ENCODE data around the gene MAPK8IP2. TPM values are rescaled to one million over a fixed set of nuclear protein-coding genes. Genes with fewer than 3 reads are reported as not detected.
A peak's percentile ranks its signal among the peaks of the same experiment; 100 is the strongest.

The MAPK8IP2 gene
- total and polyA plus RNA-seq, 2 donors (not counting 1 experiment from before 2014, with no cell fraction given), result 0.10 to 0.17 TPM

- no peak for DNase-seq (ENCODE audit: low read depth in 2 of 2)
Observed at GRCh38 chr22:50620593-50621355, 20.2 kb downstream of the MAPK8IP2 start.

GRCh38 chr22:50621356-50621880 is 20.8 kb downstream of the MAPK8IP2 start:
- Histone ChIP-seq H3K9me3 (ENCODE audit: control insufficient read depth, insufficient read depth, low read depth, low read length) (no peaks in the 10 kb centered on the region), H3K4me1 (ENCODE audit: control insufficient read depth, extremely low read depth, insufficient read depth, low read length) (peaks cover 5% of the 10 kb centered on the region), H3K36me3 (ENCODE audit: control insufficient read depth, insufficient read depth, low read length) (peaks cover 2% of the 10 kb centered on the region), H3K4me2 (ENCODE audit: extremely low read depth, insufficient read depth, low read length) (no peak overlapping the region), H3K79me2 (ENCODE audit: control insufficient read depth, insufficient read depth, low read length) (no peaks in the 10 kb centered on the region), H3K27ac (ENCODE audit: insufficient read depth, low read length) (no peak overlapping the region), H4K20me1 (ENCODE audit: control insufficient read depth, extremely low read depth, insufficient read depth, low read length) (no peaks in the 10 kb centered on the region), H3K9ac (ENCODE audit: insufficient read depth, low read length) (no peak overlapping the region), H3K27me3 (ENCODE audit: control insufficient read depth, insufficient read depth, low read length) (peaks cover 4% of the 10 kb centered on the region), H3K4me3 (replicated peaks in 1 of 4; ENCODE audit: control extremely low read depth in 1 of 4, insufficient read depth in 1 of 4, low read depth in 3 of 4, low read length in 4 of 4) (no peak overlapping the region), H2AFZ (ENCODE audit: low read length) (no peak overlapping the region)
- TF ChIP-seq CTCF (conservative IDR thresholded peaks at IDR 0.05 in 1 of 2, IDR thresholded peaks at IDR 0.05 in 1 of 2; ENCODE audit: low read depth in 1 of 2, low read length in 2 of 2) (no peak), EZH2 (IDR thresholded peaks at IDR 0.05; ENCODE audit: low read length, missing control alignments) (no peak)
- DNase-seq (ENCODE audit: low read depth in 2 of 2), result no peak

More at GRCh38 chr22:50620593-50621355, 20.2 kb downstream of the MAPK8IP2 start:
- Histone ChIP-seq H3K9ac (ENCODE audit: insufficient read depth, low read length) (no peak overlapping the region), H4K20me1 (ENCODE audit: control insufficient read depth, extremely low read depth, insufficient read depth, low read length) (no peaks in the 10 kb centered on the region), H3K9me3 (ENCODE audit: control insufficient read depth, insufficient read depth, low read depth, low read length) (no peaks in the 10 kb centered on the region), H3K79me2 (ENCODE audit: control insufficient read depth, insufficient read depth, low read length) (no peaks in the 10 kb centered on the region), H3K27me3 (ENCODE audit: control insufficient read depth, insufficient read depth, low read length) (peaks cover 4% of the 10 kb centered on the region), H3K4me3 (replicated peaks in 1 of 4; ENCODE audit: control extremely low read depth in 1 of 4, insufficient read depth in 1 of 4, low read depth in 3 of 4, low read length in 4 of 4) (no peak overlapping the region), H3K27ac (ENCODE audit: insufficient read depth, low read length) (no peak overlapping the region), H3K36me3 (ENCODE audit: control insufficient read depth, insufficient read depth, low read length) (peaks cover 2% of the 10 kb centered on the region), H2AFZ (ENCODE audit: low read length) (no peak overlapping the region), H3K4me1 (ENCODE audit: control insufficient read depth, extremely low read depth, insufficient read depth, low read length) (peaks cover 5% of the 10 kb centered on the region), H3K4me2 (ENCODE audit: extremely low read depth, insufficient read depth, low read length) (peak overlapping the region; percentile 75)
- TF ChIP-seq EZH2 (IDR thresholded peaks at IDR 0.05; ENCODE audit: low read length, missing control alignments) (no peak), CTCF (conservative IDR thresholded peaks at IDR 0.05 in 1 of 2, IDR thresholded peaks at IDR 0.05 in 1 of 2; ENCODE audit: low read depth in 1 of 2, low read length in 2 of 2) (no peak)

- peaks cover 4% of the 10 kb centered on the region for H3K27me3 ChIP-seq (ENCODE audit: control insufficient read depth, insufficient read depth, low read length)
- H3K27ac ChIP-seq (ENCODE audit: insufficient read depth, low read length), result no peak overlapping the region
- no peaks in the 10 kb centered on the region for H4K20me1 ChIP-seq (ENCODE audit: control insufficient read depth, extremely low read depth, insufficient read depth, low read length)
- H3K4me3 ChIP-seq (replicated peaks in 1 of 4; ENCODE audit: control extremely low read depth in 1 of 4, insufficient read depth in 1 of 4, low read depth in 3 of 4, low read length in 4 of 4), result no peak overlapping the region
- H3K9me3 ChIP-seq (ENCODE audit: control insufficient read depth, insufficient read depth, low read depth, low read length), result no peaks in the 10 kb centered on the region
- H3K4me1 ChIP-seq (ENCODE audit: control insufficient read depth, extremely low read depth, insufficient read depth, low read length), result peaks cover 5% of the 10 kb centered on the region
- TF ChIP-seq CTCF (conservative IDR thresholded peaks at IDR 0.05 in 1 of 2, IDR thresholded peaks at IDR 0.05 in 1 of 2; ENCODE audit: low read depth in 1 of 2, low read length in 2 of 2) (peak; percentile 2 to 5), EZH2 (IDR thresholded peaks at IDR 0.05; ENCODE audit: low read length, missing control alignments) (no peak)
- H3K4me2 ChIP-seq (ENCODE audit: extremely low read depth, insufficient read depth, low read length), result no peak overlapping the region
- no peak overlapping the region for H3K9ac ChIP-seq (ENCODE audit: insufficient read depth, low read length)
- peaks cover 2% of the 10 kb centered on the region for H3K36me3 ChIP-seq (ENCODE audit: control insufficient read depth, insufficient read depth, low read length)
- H3K79me2 ChIP-seq (ENCODE audit: control insufficient read depth, insufficient read depth, low read length), result no peaks in the 10 kb centered on the region
- no peak overlapping the region for H2AFZ ChIP-seq (ENCODE audit: low read length)
- no peak for DNase-seq (ENCODE audit: low read depth in 2 of 2)
Observed at GRCh38 chr22:50621948-50622722, 21.5 kb downstream of the MAPK8IP2 start.
